Measurements from ENCODE around the gene ARSA. TPM values are rescaled to one million over a fixed set of nuclear protein-coding genes. Genes with fewer than 3 reads are reported as not detected.

Gene ARSA
- polyA plus RNA-seq, 3 donors, result 11.9 to 85.2 (median 12.1) TPM

DNA sequence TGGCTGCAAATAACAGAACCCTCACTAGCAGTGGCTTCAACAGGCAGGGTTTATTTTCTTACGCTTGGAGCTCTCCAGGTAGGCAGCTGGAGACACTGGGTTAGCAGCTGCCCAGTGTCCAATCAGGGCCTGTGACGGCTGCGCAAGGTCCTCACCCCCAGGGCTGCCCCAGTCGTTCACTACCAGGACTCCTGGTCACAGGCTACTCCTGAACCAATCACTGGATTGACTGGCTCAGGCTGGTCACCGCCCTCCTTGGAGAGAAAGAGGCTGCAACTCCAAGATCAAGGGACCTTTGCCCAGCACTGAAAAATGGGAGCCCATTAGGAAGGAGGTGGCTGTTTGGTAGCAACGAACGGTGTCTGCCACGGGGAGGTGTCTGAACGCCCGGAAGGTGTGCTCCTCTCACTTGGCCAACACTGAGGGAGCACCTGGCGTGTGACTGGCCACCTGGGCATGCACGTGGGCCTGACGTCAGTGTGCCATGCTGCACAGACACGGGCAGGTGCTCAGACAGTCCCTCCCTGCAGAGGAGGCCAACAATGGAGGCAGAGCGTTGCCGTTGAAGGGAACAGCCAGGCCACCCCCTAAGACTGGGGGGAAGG, 5.1 kb downstream of the ARSA start:
- H3K27me3 ChIP-seq (ENCODE audit: control insufficient read depth in 2 of 2, insufficient read depth in 2 of 2, low read length in 2 of 2), result no peaks in the 10 kb centered on the region
- no peak for DNase-seq
- intact Hi-C loops (cut with micrococcal nuclease), result loop anchor here (5.0 kb wide), 4 partner anchors 61 to 371 kb away; partner anchors contain the start of genes HDAC10 (in 1 of the 2), SCO2 (in 1 of the 2) and SYCE3 (in 1 of the 2)
- peaks cover 45 to 52% of the 10 kb centered on the region in 2 donors for H3K4me1 ChIP-seq (ENCODE audit: control insufficient read depth in 1 of 2, insufficient read depth in 2 of 2, low read length in 2 of 2)
- peak overlapping the region; percentile 71 for H3K4me2 ChIP-seq (replicated peaks; ENCODE audit: extremely low read depth, low read length, poor library complexity, severe bottlenecking)
- H3K4me3 ChIP-seq (replicated peaks in 1 of 3; ENCODE audit: low read depth in 2 of 3, low read length in 3 of 3), result peak overlapping the region in 1 of 3 experiments; percentile 60
- no peak overlapping the region for H3K9ac ChIP-seq (ENCODE audit: insufficient read depth, low read length, poor library complexity, severe bottlenecking)
- peaks cover 44% of the 10 kb centered on the region for H3K4me1 Mint-ChIP-seq
- H3K36me3 ChIP-seq (replicated peaks in 1 of 2; ENCODE audit: control insufficient read depth in 1 of 2, insufficient read depth in 2 of 2, low read length in 2 of 2), result peaks cover 9 to 14% of the 10 kb centered on the region in 2 donors
- H3K27ac ChIP-seq (ENCODE audit: low read depth in 1 of 2, low read length in 2 of 2), result peak overlapping the region in 1 of 2 donors; percentile 3
- peaks cover 11 to 25% of the 10 kb centered on the region in 2 donors for H3K36me3 Mint-ChIP-seq
- peaks cover 14% of the 10 kb centered on the region for H4K20me1 ChIP-seq (ENCODE audit: insufficient read depth, low read length)
- H3K79me2 ChIP-seq (ENCODE audit: insufficient read depth, low read length), result peaks cover 9% of the 10 kb centered on the region
- WGBS (ENCODE audit: insufficient coverage), result 92% methylated on average over 15 of the region's 16 CpGs
- H3K9me3 ChIP-seq (replicated peaks in 1 of 2; ENCODE audit: control insufficient read depth in 1 of 2, insufficient read depth in 1 of 2, low read length in 2 of 2), result no peaks in the 10 kb centered on the region
- peaks cover 0 to 4% (median 0%) of the 10 kb centered on the region in 7 donors for H3K9me3 Mint-ChIP-seq
- H3K4me3 Mint-ChIP-seq, result no peak overlapping the region
- H2AFZ ChIP-seq (ENCODE audit: insufficient read depth, low read depth, low read length, poor library complexity, severe bottlenecking), result no peak overlapping the region
- no peak overlapping the region for H3K27ac Mint-ChIP-seq
- H3K27me3 Mint-ChIP-seq (ENCODE audit: low read depth in 3 of 3), result peaks cover 5 to 10% (median 5%) of the 10 kb centered on the region in 3 donors
- TF ChIP-seq, protein P1, sequence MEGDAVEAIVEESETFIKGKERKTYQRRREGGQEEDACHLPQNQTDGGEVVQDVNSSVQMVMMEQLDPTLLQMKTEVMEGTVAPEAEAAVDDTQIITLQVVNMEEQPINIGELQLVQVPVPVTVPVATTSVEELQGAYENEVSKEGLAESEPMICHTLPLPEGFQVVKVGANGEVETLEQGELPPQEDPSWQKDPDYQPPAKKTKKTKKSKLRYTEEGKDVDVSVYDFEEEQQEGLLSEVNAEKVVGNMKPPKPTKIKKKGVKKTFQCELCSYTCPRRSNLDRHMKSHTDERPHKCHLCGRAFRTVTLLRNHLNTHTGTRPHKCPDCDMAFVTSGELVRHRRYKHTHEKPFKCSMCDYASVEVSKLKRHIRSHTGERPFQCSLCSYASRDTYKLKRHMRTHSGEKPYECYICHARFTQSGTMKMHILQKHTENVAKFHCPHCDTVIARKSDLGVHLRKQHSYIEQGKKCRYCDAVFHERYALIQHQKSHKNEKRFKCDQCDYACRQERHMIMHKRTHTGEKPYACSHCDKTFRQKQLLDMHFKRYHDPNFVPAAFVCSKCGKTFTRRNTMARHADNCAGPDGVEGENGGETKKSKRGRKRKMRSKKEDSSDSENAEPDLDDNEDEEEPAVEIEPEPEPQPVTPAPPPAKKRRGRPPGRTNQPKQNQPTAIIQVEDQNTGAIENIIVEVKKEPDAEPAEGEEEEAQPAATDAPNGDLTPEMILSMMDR (IDR thresholded peaks at IDR 0.05), result peak; percentile 9

DNA sequence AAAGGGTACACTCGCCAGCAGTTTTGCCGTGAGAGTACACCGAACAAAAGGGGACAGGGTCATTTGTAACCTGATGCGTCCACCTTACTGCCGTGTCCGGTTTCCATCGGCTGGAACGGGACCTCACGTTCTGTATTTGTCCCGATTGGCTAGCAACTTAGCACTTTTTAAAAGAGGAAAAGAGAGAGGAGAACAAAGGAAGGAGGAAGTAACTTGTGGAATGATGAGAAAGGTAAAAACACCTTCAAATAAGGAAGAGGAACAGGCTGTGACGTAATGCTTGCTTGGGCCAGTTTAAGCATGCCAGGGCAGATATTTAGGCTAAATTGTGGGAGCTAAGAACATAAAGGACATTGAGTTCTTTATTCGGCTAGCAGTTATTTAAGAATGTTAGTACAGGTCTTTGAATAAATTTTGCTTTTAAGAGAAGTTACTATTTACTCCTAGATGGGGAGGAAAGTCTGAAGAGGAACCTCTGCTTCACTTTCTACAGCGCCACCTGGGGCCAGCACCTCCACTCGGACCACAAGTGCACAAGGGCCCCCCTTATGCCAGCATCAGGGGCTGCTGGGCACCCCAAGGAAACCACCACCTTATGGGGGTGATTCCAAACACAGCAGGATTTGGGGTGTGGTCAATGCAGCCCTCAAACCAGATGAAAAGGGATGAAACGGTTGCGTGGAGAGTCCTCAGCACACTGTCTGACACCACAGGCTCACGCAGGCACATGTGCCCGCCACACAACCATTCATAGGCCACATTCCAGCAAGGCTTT, 5.8 kb downstream of the ARSA start:
- peaks cover 5 to 10% (median 5%) of the 10 kb centered on the region in 3 donors for H3K27me3 Mint-ChIP-seq (ENCODE audit: low read depth in 3 of 3)
- H3K27ac Mint-ChIP-seq, result peak overlapping the region; percentile 63 to 86 (median 76)
- Histone ChIP-seq H3K4me1 (ENCODE audit: control insufficient read depth in 1 of 2, insufficient read depth in 2 of 2, low read length in 2 of 2) (peaks cover 39 to 46% of the 10 kb centered on the region in 2 donors), H3K4me2 (replicated peaks; ENCODE audit: extremely low read depth, low read length, poor library complexity, severe bottlenecking) (peak overlapping the region; percentile 71), H3K4me3 (replicated peaks in 1 of 3; ENCODE audit: low read depth in 2 of 3, low read length in 3 of 3) (peak overlapping the region in 2 of 3 experiments; percentile 4 to 60), H3K36me3 (replicated peaks in 1 of 2; ENCODE audit: control insufficient read depth in 1 of 2, insufficient read depth in 2 of 2, low read length in 2 of 2) (peaks cover 9 to 14% of the 10 kb centered on the region in 2 donors), H3K27me3 (ENCODE audit: control insufficient read depth in 2 of 2, insufficient read depth in 2 of 2, low read length in 2 of 2) (no peaks in the 10 kb centered on the region), H3K79me2 (ENCODE audit: insufficient read depth, low read length) (peaks cover 2% of the 10 kb centered on the region), H3K9me3 (replicated peaks in 1 of 2; ENCODE audit: control insufficient read depth in 1 of 2, insufficient read depth in 1 of 2, low read length in 2 of 2) (no peaks in the 10 kb centered on the region), H3K9ac (ENCODE audit: insufficient read depth, low read length, poor library complexity, severe bottlenecking) (no peak overlapping the region), H2AFZ (ENCODE audit: insufficient read depth, low read depth, low read length, poor library complexity, severe bottlenecking) (peak overlapping the region; percentile 24), H4K20me1 (ENCODE audit: insufficient read depth, low read length) (peaks cover 10% of the 10 kb centered on the region), H3K27ac (ENCODE audit: low read depth in 1 of 2, low read length in 2 of 2) (peak overlapping the region; percentile 16 to 33)
- H3K36me3 Mint-ChIP-seq, result peaks cover 11 to 25% of the 10 kb centered on the region in 2 donors
- TF ChIP-seq, protein P1 (IDR thresholded peaks at IDR 0.05), result peak; percentile 21
- peaks cover 0 to 4% (median 0%) of the 10 kb centered on the region in 7 donors for H3K9me3 Mint-ChIP-seq
- peaks cover 42% of the 10 kb centered on the region for H3K4me1 Mint-ChIP-seq
- peak overlapping the region; percentile 52 to 63 for H3K4me3 Mint-ChIP-seq
- intact Hi-C loops (cut with micrococcal nuclease), result loop anchor here (5.0 kb wide), 4 partner anchors 60 to 370 kb away; partner anchors contain the start of genes HDAC10 (in 1 of the 2), SCO2 (in 1 of the 2) and SYCE3 (in 1 of the 2)
- WGBS (ENCODE audit: insufficient coverage), result 23% methylated on average over 8 of the region's 18 CpGs
- DNase-seq, result peak in 2 of 3 donors; percentile 46 to 60

Data from CD14-positive monocyte (primary cell).